Testis (tissue), 2 donors: ENCODE results near the gene ZNF236.

Experiments used
- CTCF ChIP-seq, 3 experiments: fragments of 450-650 bp in 2 of 3; fragments of 200-600 bp in 1 of 3; sonication (generic) in 1 of 3; IDR thresholded peaks; one replicate each; pipeline ENCODE4 v1.5.1; 2016 to 2019; ENCODE audit warnings: antibody characterized with exemption in 3 of 3, mild to moderate bottlenecking in 2 of 3, moderate library complexity in 1 of 3
- POLR2A ChIP-seq: fragments of 450-650 bp; IDR thresholded peaks from one replicate; pipeline ENCODE4 v1.6.1; 2017; ENCODE audit warnings: antibody characterized with exemption, mild to moderate bottlenecking, moderate library complexity

DNA sequence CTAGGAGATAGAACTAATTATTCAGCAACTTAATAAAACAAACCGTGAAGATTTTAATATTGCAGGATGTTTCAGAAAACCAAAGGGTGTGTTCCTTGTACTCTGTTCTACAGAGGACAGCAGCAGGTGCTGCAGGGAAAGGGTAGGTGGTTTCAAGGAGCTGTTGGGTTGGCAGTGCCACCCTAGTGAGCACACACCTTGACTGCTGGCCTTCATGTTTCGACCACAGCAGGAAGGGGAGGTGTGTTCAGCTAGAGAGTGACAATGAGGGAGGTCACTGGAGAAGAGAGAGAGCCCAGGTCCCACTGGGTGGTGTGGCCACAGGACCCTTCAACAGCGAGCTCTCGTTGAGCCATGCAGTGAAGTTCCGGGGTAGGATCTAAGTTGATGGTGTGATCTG is 98.6 kb downstream of the ZNF236 start:
- TF ChIP-seq CTCF (IDR thresholded peaks at IDR 0.05) (no peak), POLR2A (no peak)
